Fibroblast of lung (primary cell): ENCODE measurements around the gene MKRN1. TPM values are rescaled to one million over a fixed set of nuclear protein-coding genes. Genes with fewer than 3 reads are reported as not detected.

Experiments
- DNase-seq, 2 donors: peaks; one replicate each; pipeline versions ENCODE4 v3.0.0 to v3.0.0-alpha.2; 2010; ENCODE audit warnings: low read depth in 2 of 2
- H2AFZ ChIP-seq: 2 replicates; pipeline ENCODE4 v1.5.1; 2012; ENCODE audit warnings: low read length, control low read depth, inconsistent platforms
- H3K27ac ChIP-seq: 2 replicates; pipeline ENCODE4 v1.5.1; 2011; ENCODE audit warnings: low read length, control low read depth; ENCODE audit not compliant: insufficient read depth
- H3K27me3 ChIP-seq: 2 replicates; pipeline ENCODE4 v1.5.1; 2011; ENCODE audit warnings: mild to moderate bottlenecking, low read length; ENCODE audit not compliant: control insufficient read depth, insufficient read depth
- H3K36me3 ChIP-seq: 2 replicates; pipeline ENCODE4 v1.5.1; 2011; ENCODE audit warnings: low read length; ENCODE audit not compliant: control insufficient read depth, insufficient read depth
- H3K4me1 ChIP-seq: 2 replicates; pipeline ENCODE4 v1.5.1; 2011; ENCODE audit warnings: low read length; ENCODE audit not compliant: control insufficient read depth, insufficient read depth; ENCODE audit errors: extremely low read depth
- H3K4me2 ChIP-seq: 2 replicates; pipeline ENCODE4 v1.5.1; 2011; ENCODE audit warnings: low read length, control low read depth; ENCODE audit not compliant: insufficient read depth; ENCODE audit errors: extremely low read depth
- H3K4me3 ChIP-seq, 4 experiments: fragments of 200-600 bp in 1 of 4; sonication (generic) in 1 of 4; replicated peaks in 1 of 4; 2 replicates each; pipeline ENCODE4 v1.5.1; 2011 to 2016; ENCODE audit warnings: low read length in 4 of 4, low read depth in 3 of 4, mild to moderate bottlenecking in 3 of 4, control low read depth in 2 of 4, inconsistent platforms in 1 of 4, mixed read lengths in 1 of 4; ENCODE audit not compliant: insufficient read depth in 1 of 4; ENCODE audit errors: control extremely low read depth in 1 of 4
- H3K79me2 ChIP-seq: 2 replicates; pipeline ENCODE4 v1.5.1; 2012; ENCODE audit warnings: mild to moderate bottlenecking, low read length, inconsistent platforms; ENCODE audit not compliant: control insufficient read depth, insufficient read depth
- H3K9ac ChIP-seq: 2 replicates; pipeline ENCODE4 v1.5.1; 2011; ENCODE audit warnings: mild to moderate bottlenecking, low read length, control low read depth; ENCODE audit not compliant: insufficient read depth
- H3K9me3 ChIP-seq: 2 replicates; pipeline ENCODE4 v1.5.1; 2012; ENCODE audit warnings: low read depth, low read length; ENCODE audit not compliant: control insufficient read depth, insufficient read depth
- H4K20me1 ChIP-seq: 2 replicates; pipeline ENCODE4 v1.5.1; 2011; ENCODE audit warnings: low read length; ENCODE audit not compliant: control insufficient read depth, insufficient read depth; ENCODE audit errors: extremely low read depth
- EZH2 ChIP-seq: IDR thresholded peaks from 2 replicates; pipeline ENCODE4 v1.5.1; 2012; ENCODE audit warnings: low read length, control low read depth, mild to moderate bottlenecking; ENCODE audit errors: missing control alignments
- polyA plus RNA-seq, 2 donors: library from polyadenylated mRNA; depleted of rRNA in 1 of 2; stranded (reverse) in 1 of 2; unstranded in 1 of 2; fragments of >200 nt; gene quantifications; 2 replicates each; pipeline ENCODE4 v1.2.1, GENCODE V29; 2011 to 2012; ENCODE audit warnings: missing spikeins in 1 of 2
- total RNA-seq: library from RNA; depleted of rRNA; stranded (reverse); fragments of >200 nt; gene quantifications from 2 replicates; pipeline ENCODE4 v1.2.1, GENCODE V29; 2014
- TF ChIP-seq, protein P1 (sequence below), 2 donors: IDR thresholded peaks in 1 of 2; conservative IDR thresholded peaks in 1 of 2; 1 replicate in 1 of 2; 2 replicates in 1 of 2; pipeline ENCODE4 v1.5.1; 2011 to 2012; ENCODE audit warnings: low read length in 2 of 2, control low read depth in 1 of 2, inconsistent platforms in 1 of 2, low read depth in 1 of 2, mild to moderate bottlenecking in 1 of 2

Gene MKRN1
- total and polyA plus RNA-seq, 2 donors (not counting 1 experiment from before 2014, with no cell fraction given): 63.5 to 81.9 TPM

DNA sequence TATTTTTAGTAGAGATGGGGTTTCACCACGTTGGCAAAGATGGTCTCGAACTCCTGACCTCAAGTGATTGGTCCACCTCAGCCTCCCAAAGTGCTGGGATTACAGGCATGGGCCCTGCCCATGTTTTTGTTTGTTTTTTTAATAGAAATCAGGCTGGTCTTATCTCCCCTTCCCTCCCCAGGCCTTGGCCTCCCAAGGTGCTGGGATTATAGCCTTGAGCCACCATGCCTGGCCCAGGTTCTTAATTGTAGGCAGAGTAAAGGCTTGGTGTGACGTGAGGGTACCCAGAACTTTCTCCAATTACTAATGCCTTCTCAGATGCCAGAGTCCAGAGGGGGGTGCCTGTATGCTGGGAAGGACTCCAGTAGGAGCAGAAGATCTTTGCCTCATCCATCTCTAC lies 5.2 kb upstream of the MKRN1 start:
- H3K4me3 ChIP-seq: no peak overlapping the region
- no peak overlapping the region for H2AFZ ChIP-seq
- no peaks in the 10 kb centered on the region for H3K9me3 ChIP-seq
- no peaks in the 10 kb centered on the region for H3K4me1 ChIP-seq
- H4K20me1 ChIP-seq: no peaks in the 10 kb centered on the region
- TF ChIP-seq, protein P1, sequence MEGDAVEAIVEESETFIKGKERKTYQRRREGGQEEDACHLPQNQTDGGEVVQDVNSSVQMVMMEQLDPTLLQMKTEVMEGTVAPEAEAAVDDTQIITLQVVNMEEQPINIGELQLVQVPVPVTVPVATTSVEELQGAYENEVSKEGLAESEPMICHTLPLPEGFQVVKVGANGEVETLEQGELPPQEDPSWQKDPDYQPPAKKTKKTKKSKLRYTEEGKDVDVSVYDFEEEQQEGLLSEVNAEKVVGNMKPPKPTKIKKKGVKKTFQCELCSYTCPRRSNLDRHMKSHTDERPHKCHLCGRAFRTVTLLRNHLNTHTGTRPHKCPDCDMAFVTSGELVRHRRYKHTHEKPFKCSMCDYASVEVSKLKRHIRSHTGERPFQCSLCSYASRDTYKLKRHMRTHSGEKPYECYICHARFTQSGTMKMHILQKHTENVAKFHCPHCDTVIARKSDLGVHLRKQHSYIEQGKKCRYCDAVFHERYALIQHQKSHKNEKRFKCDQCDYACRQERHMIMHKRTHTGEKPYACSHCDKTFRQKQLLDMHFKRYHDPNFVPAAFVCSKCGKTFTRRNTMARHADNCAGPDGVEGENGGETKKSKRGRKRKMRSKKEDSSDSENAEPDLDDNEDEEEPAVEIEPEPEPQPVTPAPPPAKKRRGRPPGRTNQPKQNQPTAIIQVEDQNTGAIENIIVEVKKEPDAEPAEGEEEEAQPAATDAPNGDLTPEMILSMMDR (conservative IDR thresholded peaks at IDR 0.05 in 1 of 2, IDR thresholded peaks at IDR 0.05 in 1 of 2; ENCODE audit: low read depth in 1 of 2, low read length in 2 of 2): no peak
- no peak for TF ChIP-seq EZH2
- H3K9ac ChIP-seq: no peak overlapping the region
- H3K27ac ChIP-seq: no peak overlapping the region
- H3K36me3 ChIP-seq: no peaks in the 10 kb centered on the region
- H3K79me2 ChIP-seq: no peaks in the 10 kb centered on the region
- peaks cover 6% of the 10 kb centered on the region for H3K27me3 ChIP-seq
- DNase-seq: no peak
- H3K4me2 ChIP-seq: no peak overlapping the region

DNA sequence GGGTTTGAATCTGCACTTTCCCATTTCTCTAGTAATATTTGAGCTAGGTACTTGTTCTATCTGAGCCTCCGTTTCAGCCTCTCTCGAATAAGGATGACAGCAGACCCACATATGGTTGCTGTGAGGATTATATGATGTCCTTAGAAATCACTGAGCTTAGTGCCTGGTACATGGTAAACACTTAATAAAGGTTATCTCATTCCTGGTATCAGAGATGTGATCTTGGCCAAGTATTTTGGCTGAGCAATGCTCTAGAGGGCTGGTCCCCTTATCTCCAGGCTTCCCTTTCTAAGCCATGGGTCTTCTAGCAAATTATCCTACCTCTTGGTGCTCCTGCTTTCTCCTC lies 407 bp upstream of the MKRN1 start:
- Histone ChIP-seq H3K36me3 (no peaks in the 10 kb centered on the region), H3K79me2 (peaks cover 39% of the 10 kb centered on the region), H3K27me3 (peaks cover 3% of the 10 kb centered on the region), H3K27ac (no peak overlapping the region), H3K4me3 (peak overlapping the region; percentile 70 to 90 (median 80)), H4K20me1 (no peaks in the 10 kb centered on the region), H3K4me2 (peak overlapping the region; percentile 77), H3K9me3 (no peaks in the 10 kb centered on the region), H3K4me1 (peaks cover 2% of the 10 kb centered on the region), H3K9ac (no peak overlapping the region), H2AFZ (peak overlapping the region; percentile 88)
- DNase-seq: no peak
- TF ChIP-seq, protein P1 (conservative IDR thresholded peaks at IDR 0.05 in 1 of 2, IDR thresholded peaks at IDR 0.05 in 1 of 2; ENCODE audit: low read depth in 1 of 2, low read length in 2 of 2): no peak
- no peak for TF ChIP-seq EZH2

DNA sequence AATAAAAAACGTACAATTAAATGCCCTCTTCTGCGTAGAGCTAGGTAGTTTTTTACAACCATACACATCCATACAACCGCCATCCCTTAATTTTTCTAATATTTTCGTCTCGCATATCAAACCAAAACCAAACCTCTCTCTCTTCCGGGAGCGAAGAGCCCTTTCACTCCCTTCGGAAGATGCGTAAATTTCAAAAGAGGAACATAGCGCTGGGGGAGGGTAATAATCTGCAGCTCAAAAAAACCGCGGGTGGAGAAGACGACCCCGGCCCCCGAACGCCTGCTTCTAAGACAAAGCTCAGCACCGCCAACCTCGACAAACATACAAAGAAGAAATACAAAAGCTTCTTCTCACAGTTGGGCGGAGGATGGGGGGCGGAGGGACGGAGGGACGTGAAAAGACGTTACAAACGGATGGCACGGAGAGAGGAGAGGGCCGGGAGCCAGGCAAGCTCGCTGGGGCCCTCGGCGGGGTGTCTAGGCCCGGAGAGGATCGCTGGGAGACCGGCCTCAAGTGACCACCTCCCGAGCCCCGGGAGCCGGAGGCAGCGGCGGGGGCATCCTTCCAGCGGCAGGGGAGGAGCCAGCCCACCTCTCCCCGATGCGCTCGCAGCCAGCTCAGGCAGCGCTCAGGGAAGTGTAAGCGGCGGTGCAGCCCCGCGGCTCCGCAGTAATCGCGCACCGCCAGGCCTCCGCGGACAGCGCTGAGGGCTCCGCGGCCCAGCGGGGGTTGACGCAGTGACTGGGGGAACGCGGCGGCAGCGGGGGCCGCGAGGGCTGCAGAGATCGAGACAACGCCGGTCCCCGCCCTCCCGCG lies 851 bp downstream of the MKRN1 start:
- peaks cover 50% of the 10 kb centered on the region for H3K79me2 ChIP-seq
- H3K4me3 ChIP-seq: peak overlapping the region; percentile 73 to 90 (median 88)
- peak overlapping the region; percentile 8 for H2AFZ ChIP-seq
- peak overlapping the region; percentile 96 for H3K4me2 ChIP-seq
- H3K27me3 ChIP-seq: no peaks in the 10 kb centered on the region
- TF ChIP-seq, protein P1 (conservative IDR thresholded peaks at IDR 0.05 in 1 of 2, IDR thresholded peaks at IDR 0.05 in 1 of 2; ENCODE audit: low read depth in 1 of 2, low read length in 2 of 2): no peak
- TF ChIP-seq EZH2: no peak
- H3K27ac ChIP-seq: peak overlapping the region; percentile 76
- H3K9ac ChIP-seq: peak overlapping the region; percentile 76
- H3K9me3 ChIP-seq: no peaks in the 10 kb centered on the region
- no peaks in the 10 kb centered on the region for H3K36me3 ChIP-seq
- DNase-seq: peak; percentile 43 to 51
- peaks cover 2% of the 10 kb centered on the region for H3K4me1 ChIP-seq
- H4K20me1 ChIP-seq: no peaks in the 10 kb centered on the region
